Measurements from ENCODE around the gene CFAP119. TPM values are rescaled to one million over a fixed set of nuclear protein-coding genes. Genes with fewer than 3 reads are reported as not detected.

The CFAP119 gene
- total and polyA plus RNA-seq, 2 of the 8 experiments (the other 6 are each of a cell fraction or from before 2014, with no cell fraction given), result 5.6 to 6.0 TPM

- TF ChIP-seq CHD7 (IDR thresholded peaks at IDR 0.05; ENCODE audit: insufficient replicate concordance, low read length), result no peak
- no peak for TF ChIP-seq ATF2 (IDR thresholded peaks at IDR 0.05; ENCODE audit: low read length)
- no peak for TF ChIP-seq GABPA (IDR thresholded peaks at IDR 0.05; ENCODE audit: borderline replicate concordance, insufficient read depth, low read length)
- no peak for TF ChIP-seq NRF1 (IDR thresholded peaks at IDR 0.05; ENCODE audit: low read depth, low read length)
- no peak for TF ChIP-seq GTF2F1 (IDR thresholded peaks at IDR 0.05; ENCODE audit: borderline replicate concordance, low read depth, low read length)
- no peak for TF ChIP-seq RXRA (IDR thresholded peaks at IDR 0.05; ENCODE audit: insufficient read depth, low read depth, low read length)
- TF ChIP-seq KDM4A (IDR thresholded peaks at IDR 0.05; ENCODE audit: low read depth, low read length, severe bottlenecking), result no peak
- TF ChIP-seq CHD1 (IDR thresholded peaks at IDR 0.05; ENCODE audit: low read depth, low read length), result no peak
- TF ChIP-seq FOSL1 (IDR thresholded peaks at IDR 0.05; ENCODE audit: insufficient read depth, low read depth, low read length), result no peak
- no peak for TF ChIP-seq SAP30 (IDR thresholded peaks at IDR 0.05; ENCODE audit: insufficient read depth, insufficient replicate concordance, low read length)
Measured at GRCh38 chr16:30794634-30795033, 32.8 kb upstream of the CFAP119 start (continued).

All from H1 (cell line).